GM18951 (cell line): ENCODE measurements around the gene PANX3.

Experiments
- POLR2A ChIP-seq: IDR thresholded peaks from 4 replicates; pipeline ENCODE4 v1.6.1; 2011; ENCODE audit warnings: mild to moderate bottlenecking; ENCODE audit not compliant: insufficient read length, insufficient read depth; ENCODE audit errors: extremely low read depth
- in situ Hi-C: fragments of 300-500 bp; cut with MboI; formaldehyde crosslinking; loops from one replicate; pipeline ENCODE4 v1.12.0; 2022; ENCODE audit warnings: low sequenced_read_pairs, mixed read lengths, inconsistent platforms; ENCODE audit not compliant: unreplicated experiment

PANX3 gene

GRCh38 chr11:124648610-124649009 is 37.4 kb downstream of the PANX3 start:
- in situ Hi-C loops, result no loop called here
- TF ChIP-seq POLR2A, result no peak

DNA sequence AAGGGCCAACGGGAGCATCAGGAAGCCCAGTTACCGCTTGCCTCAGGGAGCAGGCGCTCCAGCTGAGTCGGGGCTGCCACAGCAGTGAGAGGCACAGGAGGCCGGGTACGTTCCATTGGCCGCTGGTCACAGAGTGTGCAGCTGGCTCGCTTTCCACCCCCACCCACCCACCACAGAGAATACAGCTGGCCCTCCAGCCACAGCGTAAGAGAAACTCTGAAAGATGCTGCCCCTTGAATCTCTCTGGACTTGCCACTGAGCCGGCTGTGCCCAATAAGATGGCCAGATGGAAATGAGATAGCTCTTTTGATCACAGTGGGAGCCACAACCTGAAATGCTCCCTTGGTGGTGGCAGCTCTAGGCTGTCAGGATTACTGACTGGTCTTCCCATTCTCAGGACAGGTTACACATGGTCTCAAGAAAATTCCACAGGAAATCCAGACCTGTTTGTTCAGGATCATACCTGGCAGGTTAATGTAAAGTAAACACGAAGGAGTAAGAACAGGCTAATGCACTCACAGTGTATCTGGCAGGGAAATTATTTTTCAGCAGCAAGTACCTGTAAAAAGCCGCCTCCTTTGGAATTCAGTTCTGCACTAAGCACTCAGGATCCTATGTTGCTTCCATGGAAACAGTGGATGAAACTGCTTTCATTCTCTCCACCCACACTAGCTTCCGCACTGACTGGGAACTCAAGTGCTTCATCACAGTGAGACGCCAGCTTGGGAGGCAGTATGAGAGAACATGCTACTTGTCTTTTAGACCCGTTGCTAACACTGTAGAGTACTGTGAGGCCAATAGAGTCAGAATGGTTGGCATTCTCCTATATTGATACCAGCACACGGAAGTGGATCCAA is 45.8 kb downstream of the PANX3 start:
- in situ Hi-C loops, result no loop called here
- no peak for TF ChIP-seq POLR2A

DNA sequence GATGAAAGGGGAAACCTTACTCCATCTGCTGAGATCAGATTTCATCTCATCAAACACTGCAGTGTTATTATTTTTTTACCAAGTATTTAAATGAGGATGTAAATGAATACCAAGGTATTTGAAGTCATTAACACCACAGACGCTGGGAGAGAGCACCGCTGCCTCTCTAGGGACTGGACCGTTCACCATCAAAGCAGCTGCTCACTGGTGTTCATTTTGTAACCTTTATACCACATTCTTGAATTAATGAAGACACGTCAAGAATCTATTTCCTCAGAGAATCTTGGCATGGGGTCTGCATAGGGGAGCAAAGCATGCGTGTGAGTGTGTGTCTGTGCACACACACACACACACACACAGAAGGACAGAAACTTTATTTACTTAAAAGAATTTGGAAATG is 46.7 kb downstream of the PANX3 start:
- TF ChIP-seq POLR2A, result no peak
- in situ Hi-C loops, result no loop called here

- in situ Hi-C loops, result no loop called here
- TF ChIP-seq POLR2A, result no peak
Observed at GRCh38 chr11:124658501-124658900, 47.3 kb downstream of the PANX3 start.

- in situ Hi-C loops, result no loop called here
- no peak for TF ChIP-seq POLR2A
Observed at GRCh38 chr11:124658986-124659385, 47.8 kb downstream of the PANX3 start.

GRCh38 chr11:124661553-124661952 is 50.3 kb downstream of the PANX3 start:
- no peak for TF ChIP-seq POLR2A
- in situ Hi-C loops, result loop anchor here (10.0 kb wide), 1 partner anchor 173 kb away; no protein-coding TSS in a partner anchor

GRCh38 chr11:124662106-124662505 is 50.9 kb downstream of the PANX3 start:
- in situ Hi-C loops, result loop anchor here (10.0 kb wide), 1 partner anchor 173 kb away; no protein-coding TSS in a partner anchor
- TF ChIP-seq POLR2A, result no peak

GRCh38 chr11:124663861-124664260 is 52.6 kb downstream of the PANX3 start:
- in situ Hi-C loops, result loop anchor here (10.0 kb wide), 1 partner anchor 171 kb away; no protein-coding TSS in a partner anchor
- TF ChIP-seq POLR2A, result no peak

DNA sequence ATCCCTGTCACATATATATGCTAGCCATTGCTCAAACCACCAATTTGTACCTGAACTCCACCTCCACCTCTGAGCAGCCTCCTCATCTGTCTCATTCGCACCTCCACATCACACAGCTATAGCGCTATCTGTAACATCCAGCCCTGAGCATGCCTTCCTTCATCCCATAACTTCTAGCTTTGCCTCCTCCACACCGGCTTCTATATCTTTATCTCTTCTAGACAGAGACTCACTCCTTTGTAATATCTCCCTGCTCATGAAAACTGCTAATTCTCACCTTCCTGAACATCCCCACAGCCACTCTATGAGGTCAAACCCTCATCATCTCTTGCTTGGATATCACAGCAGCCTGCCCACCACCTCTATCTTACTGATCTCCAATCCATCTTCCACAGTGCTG is 56.4 kb downstream of the PANX3 start:
- TF ChIP-seq POLR2A, result no peak

DNA sequence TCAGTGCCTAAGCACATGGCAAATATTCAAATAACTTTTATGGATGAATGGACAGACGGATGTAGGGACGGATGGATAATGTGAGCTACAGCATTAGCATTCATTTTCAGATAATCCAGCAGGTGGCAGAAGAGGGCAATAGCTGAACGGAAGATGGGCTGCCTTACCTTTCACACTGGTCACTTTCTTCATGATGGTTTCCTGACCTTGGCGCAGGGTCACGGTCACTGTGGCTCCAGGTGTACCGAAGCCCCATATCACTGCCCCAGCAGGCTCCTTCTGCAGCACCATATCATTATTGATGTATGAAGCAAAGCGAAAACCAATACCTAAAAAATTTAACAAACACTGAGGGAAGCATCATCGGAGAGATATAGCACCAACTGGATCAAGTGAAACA is 58.0 kb downstream of the PANX3 start:
- TF ChIP-seq POLR2A, result no peak
- in situ Hi-C loops, result loop anchor here (10.0 kb wide), 1 partner anchor 166 kb away; no protein-coding TSS in a partner anchor

More for the DNA sequence above, 56.4 kb downstream of the PANX3 start:
- in situ Hi-C loops, result loop anchor here (10.0 kb wide), 1 partner anchor 167 kb away; no protein-coding TSS in a partner anchor
